ENCODE data around the gene CENPP.
"Not testable (repeated sequence)": the region's sequence is repeated elsewhere in the genome, so short reads cannot be mapped to it uniquely, and the experiment has no call there.

Gene CENPP

DNA sequence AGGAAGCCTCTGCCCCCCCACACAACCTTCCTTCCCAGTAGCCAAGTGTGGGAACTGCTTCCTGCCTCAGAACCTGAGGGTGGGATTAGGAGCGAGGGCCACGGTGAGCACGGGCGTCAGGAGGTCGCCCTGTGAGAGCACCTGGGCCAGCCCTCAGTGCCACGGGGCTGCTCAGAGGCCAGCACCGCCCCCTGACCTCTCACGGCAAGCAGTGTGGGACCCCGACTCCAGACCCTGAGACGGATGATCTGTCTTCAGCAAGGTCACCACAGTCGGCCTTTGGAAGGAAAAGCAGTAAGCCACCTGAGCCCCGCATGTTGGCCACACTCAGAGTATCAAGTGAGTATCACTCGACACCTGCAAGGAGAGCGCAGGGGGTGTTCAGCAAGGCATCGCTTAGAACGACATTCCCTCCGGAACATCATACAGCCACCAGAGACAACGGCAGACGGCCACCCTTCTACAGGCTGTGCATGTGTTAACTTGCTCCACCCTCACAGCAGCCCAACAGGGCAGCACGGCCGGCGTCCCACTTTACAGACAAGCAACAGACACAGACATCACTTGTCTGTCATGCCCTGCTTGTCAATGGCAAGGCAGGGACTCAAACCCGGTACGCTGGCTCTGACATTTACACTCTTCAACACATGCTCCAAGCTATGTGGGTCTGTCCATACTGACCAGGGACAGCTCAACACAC is 294.0 kb downstream of the CENPP start:
- no peak for DNase-seq

DNA sequence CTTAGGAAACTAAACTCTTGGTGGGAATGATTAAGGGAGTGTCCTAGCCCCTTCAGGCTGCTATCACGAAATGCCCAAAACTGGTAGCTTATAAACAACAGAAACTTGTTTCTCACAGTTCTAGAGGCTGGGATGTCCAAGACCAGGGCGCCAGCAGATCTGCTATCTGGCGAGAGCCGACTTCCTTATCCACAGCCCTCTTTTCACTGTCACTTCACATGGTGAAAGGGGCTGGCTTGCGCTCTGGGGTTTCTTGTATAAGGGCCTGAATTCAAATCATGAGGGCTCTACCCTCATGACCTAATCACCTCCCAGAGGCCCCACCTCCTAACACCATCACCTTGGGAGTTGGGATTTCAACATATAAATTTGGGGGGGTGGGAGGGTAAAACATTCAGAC is 295.1 kb downstream of the CENPP start:
- DNase-seq = no peak

DNA sequence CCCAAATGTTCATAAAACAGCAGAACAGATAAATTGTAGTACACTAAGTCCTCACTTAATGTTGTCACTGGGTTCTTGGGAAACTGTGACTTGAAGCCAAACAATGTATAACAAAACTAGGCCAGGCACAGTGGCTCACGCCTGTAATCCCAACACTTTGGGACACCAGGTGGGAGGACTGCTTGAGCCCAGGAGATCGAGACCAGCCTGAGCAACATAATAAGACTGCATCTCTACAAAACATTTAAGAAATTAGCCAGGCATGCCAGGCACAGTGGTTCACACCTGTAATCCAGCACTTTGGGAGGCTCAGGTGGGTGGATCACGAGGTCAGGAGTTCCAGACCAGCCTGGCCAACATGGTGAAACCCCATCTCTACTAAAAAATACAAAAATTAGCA is 298.2 kb downstream of the CENPP start:
- not testable (repeated sequence) for DNase-seq

- DNase-seq = no peak
Observed at GRCh38 chr9:92626484-92626883, 300.7 kb downstream of the CENPP start.

GRCh38 chr9:92627651-92628050 is 301.9 kb downstream of the CENPP start:
- DNase-seq = no peak

DNA sequence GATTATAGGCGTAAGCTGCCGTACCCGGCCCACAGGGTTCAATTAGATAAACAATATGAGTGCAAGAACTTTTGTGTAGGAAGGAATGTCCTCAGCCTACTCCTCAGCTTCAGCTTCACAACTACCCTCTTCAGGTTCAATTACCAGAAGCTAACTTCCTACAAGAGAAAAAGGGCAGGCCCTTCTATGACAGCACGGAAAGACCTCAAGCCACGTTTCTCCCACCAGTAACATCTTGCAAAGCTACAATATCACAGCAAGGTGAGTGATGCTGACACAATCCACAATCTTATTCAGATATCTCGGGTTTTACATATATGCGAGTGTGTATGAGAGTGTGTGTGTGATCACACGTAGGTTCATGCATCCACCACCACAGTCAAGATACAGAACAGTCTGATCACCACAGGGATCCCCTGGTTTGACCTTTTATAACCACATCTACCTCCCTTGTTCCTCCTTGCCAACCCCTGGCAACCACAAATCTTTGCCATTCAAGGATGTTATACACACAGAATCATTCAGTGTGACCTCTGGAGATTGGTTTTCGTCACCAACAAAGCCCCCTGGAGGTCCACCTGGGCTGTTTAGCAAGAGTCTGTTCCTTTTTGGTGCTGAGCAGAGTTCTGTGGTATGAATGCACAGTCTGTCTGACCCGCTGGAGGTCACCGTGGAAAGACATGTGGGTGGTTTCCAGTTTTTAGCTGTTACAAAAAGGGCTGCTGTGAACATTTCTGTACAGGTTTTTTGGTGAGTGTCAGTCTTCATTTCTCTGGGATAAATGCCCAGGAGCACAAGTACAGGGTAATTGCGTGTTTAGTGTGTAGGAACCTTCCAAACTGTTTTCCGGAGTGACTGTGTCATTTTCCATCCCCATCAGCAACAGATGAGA is 305.9 kb downstream of the CENPP start:
- no peak for DNase-seq

GRCh38 chr9:92632641-92633040 is 306.9 kb downstream of the CENPP start:
- no peak for DNase-seq

DNA sequence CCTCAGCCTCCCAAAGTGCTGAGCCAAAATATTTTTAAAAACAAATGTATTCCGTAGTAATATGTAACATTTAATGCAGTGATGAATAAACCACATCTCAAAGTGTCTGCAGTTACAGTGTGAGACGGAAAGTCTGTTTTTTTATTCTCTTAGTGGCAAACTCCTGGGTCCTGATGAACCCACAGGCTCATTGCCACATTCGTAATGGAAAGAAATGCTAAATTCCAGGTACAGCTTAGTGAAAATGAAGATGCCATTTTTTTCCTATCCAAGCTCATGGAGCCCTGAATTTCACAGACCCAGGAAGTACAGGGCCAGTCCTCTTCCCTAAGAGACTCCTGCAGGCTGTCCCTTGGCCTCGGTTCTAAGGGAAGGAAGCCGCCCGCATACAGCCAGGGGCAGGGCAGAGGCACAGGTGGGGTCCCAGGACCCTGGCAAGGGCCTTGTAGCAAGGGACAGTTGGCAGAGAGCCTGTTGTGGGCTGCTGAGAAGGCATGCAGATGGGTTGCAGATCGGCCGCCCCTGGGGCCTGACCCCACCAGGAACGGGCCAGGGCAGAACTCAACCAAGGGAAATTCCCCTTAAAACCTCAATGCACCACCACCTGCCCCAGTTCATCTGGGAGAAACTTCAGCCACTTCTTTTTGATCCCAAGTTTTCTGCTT is 308.0 kb downstream of the CENPP start:
- no peak for DNase-seq

DNA sequence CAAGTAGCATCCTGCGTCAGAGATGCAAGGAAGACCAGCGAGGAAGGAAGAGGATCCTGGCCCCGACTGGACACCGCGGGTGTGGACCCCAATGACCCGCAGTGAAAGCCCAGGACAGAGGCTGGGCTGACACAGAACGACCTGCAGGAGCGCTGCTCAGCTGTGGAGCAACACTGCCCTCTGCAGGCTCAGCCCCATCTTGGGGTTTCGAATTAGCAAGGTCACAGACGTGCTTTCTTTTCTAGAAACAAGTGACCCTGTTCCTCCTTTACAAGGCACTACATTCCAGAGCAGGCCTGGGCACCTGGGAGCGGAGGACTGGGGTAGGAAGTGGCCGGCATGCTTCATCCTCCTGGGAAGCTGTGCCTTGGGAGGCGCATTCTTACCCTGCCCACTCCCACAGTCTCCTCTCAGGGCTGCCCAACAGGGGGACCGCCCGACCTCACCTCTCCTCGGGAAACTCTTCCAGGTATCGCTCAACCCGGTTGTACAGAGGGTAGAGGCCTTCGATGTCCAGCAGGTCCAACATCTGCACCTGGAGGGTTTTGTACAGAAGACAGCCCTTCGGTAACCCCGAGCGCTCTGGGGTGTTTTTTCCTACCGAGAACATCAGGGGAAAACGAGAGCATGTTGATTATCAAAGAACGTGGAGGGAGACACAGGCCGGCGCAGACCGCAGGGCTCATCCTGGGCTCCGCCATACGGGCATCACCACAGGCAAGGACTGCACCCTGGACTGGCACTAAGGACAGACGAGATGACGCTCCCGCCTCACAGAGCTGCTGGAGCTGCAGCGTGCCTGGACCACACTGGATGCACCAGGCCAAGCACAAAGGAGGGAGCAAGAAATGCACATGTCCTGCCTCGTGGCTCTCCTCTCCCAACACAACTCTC is 309.2 kb downstream of the CENPP start:
- peak; percentile 12 for DNase-seq

GRCh38 chr9:92635760-92636159 is 310.0 kb downstream of the CENPP start:
- no peak for DNase-seq

- DNase-seq = no peak
Observed at GRCh38 chr9:92636627-92637026, 310.9 kb downstream of the CENPP start.

GRCh38 chr9:92637326-92637725 is 311.6 kb downstream of the CENPP start:
- no peak for DNase-seq

DNA sequence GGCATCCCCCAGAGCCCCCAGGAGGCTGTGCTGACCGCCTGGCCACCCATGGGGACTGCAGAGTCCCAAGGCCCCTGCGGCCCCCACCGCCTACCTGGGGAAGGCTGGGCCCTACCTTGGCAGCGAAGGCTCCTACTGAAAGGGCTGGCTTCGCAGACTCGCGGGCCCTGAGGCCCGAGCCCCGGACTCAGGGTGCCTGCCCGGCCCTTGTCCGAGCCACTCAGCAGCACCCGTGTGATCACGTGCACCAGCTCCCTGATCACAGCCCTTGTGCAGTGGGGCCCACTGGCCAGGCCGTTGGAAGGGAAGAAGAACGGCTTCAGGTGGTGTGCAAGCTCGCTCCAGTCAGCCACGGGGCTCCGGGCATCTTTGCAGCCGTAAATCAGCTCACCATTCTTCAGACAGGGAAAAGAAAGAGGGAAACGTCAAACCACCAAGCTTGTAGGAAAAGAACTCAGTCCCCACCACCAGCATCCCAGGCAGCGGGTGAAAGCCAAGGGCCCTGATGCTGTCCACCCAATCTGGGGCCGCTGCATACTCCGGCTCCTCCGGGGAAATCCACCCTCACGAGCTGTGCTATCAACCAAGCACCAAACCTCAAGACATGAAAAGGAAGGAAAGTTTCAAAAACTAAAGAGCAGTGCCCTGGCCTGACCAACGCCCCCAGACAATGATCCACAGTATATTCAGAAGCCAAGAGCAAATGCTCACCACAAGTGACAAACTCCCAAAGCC is 312.3 kb downstream of the CENPP start:
- DNase-seq = no peak

DNA sequence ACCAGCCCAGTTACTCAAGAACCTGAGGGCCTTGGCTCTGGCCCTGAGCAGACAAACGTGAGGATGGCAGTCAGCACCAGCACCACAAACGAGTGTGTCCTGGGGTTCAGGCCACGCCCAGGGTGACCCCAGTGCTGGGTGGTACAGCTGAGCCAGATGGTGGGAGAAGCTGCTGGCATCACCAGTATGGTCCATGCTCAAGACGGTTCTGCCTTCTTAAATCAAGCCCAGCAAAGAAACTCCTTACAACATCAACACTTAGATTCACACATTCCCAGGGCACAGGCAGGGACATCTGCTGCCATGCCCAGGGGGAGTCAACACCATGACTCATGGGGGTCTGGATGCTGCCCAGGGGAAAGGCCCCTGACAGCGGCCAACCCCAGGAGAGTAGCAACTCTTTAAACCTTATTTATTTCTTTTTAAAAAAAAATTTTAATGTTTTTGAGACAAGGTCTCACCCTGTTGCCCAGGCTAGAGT is 312.9 kb downstream of the CENPP start:
- DNase-seq = no peak

DNA sequence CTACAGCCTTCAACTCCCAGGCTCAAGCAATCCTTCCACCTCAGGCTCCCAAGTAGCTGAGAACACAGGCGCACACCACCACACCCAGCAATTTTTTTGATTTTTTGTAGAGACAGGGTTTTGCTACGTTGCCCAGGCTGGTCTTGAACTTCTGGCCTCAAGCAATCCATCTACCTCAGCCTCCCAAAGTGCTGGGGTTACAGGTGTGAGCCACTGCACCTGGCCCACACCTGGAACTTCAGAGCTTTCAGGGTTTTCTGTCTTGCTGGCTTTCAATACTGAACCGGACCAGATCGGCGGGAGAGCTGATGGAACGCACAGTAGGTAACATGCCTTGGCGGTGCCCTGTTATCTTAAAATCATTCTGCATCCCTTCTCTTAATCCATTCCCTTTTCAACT is 313.4 kb downstream of the CENPP start:
- no peak for DNase-seq

DNA sequence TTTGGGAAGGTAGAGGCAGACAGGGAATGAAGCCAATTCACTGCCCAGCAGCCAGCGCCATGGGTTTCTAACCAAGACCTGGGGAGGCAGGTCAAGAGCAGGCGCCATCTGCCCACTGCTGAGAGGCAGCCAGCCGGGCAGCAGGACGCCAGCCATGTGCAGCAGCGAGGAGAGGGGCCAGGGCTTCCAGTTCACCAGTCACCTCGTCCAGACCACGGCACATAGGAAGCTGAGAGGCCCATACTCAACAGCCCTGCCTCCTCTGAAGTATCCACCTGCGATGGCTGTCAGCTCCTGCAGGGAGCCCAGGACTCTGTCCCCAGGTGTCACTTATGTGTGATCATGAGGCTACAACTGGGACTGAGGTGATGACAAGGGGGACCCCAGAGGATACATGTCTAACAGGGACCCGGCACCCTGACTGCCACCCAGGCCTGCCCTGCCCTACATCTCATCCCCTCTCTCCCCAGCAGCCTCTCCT is 314.1 kb downstream of the CENPP start:
- no peak for DNase-seq

DNA sequence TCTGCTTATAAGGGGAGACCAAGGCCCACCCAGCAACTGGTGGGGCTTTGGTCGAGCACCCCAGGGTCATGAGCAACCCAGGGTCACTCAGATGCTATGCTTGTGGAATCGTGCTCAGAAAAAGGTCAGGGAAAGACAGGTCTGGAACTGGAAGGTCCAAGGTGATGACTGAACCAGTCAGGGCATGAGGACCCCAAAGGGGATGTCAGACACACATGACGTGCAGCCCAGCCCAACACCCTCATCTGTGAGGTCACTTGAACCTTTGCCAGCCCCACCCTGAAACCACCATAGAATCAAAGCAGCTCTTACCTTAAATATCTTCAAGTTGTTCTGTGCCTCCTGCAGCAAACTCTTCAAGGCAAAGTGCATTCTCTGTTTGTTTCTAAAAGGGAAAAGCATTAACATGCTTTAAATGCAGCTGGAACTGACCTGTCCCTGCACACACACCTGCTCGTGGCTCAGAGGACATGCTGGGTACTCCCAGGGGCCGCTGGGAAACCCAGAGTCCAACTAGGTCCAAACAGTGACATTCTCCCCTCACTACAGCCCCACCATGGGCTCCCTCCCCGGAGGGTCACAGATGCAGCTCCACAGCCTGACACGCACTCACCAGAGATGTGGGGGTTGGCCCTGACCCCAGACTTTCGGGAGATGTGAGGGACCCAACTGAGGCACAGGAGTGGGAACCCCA is 314.8 kb downstream of the CENPP start:
- DNase-seq = no peak

- no peak for DNase-seq
Observed at GRCh38 chr9:92641092-92641809, 315.5 kb downstream of the CENPP start.

- DNase-seq = no peak
Observed at GRCh38 chr9:92642041-92642451, 316.3 kb downstream of the CENPP start.

DNA sequence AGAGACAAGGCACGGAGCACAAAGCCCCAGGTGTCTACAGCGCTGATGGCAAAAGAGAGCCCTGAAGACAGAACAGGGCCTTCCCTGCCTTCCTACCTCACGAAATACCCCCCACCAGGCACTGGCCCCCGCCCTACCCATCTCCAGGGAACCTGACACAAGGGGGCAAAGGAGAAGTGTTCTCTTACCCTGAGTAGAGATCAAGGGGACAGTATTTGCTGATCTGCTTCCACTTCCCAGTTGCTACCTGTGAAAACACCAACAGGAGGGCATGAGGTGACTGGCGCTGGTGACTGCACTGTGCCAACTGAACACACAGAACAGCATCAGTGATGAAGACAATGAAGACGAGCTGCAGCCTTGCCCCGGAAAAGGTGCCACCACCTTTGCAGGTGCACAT is 316.8 kb downstream of the CENPP start:
- DNase-seq = no peak
